GM12878 (cell line): ENCODE results near the gene SLC23A2. TPM values are rescaled to one million over a fixed set of nuclear protein-coding genes. Genes with fewer than 3 reads are reported as not detected.

Experiments used
- ATAC-seq: fragments of 200-7000 bp; cut with Tn5 transposase; 3 replicates; pipeline ENCODE4 v1.9.1; 2020; ENCODE audit warnings: mild to moderate bottlenecking, moderate library complexity
- BruUV-seq: library from RNA; stranded (reverse); fragments of 400-500 nt; replicated peaks from 2 replicates; lab custom pipeline; 2021; lab: Mats Ljungman, UMichigan
- CTCF ChIA-PET: fragments of 300-600 bp; sonication (Branson Sonifier 250); formaldehyde crosslinking; extraction: SDS; loops from one replicate; lab custom pipeline; 2021; ENCODE audit warnings: inconsistent platforms; lab: Yijun Ruan, JAX
- POLR2A ChIA-PET: fragments of 350-600 bp; formaldehyde crosslinking; extraction: SDS; loops from one replicate; lab custom pipeline; 2021; ENCODE audit warnings: inconsistent platforms; lab: Charles Lee
- RAD21 ChIA-PET: fragments of 300-600 bp; sonication (Branson Sonifier 250); formaldehyde crosslinking; loops from one replicate; lab custom pipeline; 2023; ENCODE audit warnings: antibody characterized with exemption; ENCODE audit not compliant: unreplicated experiment; lab: Charles Lee
- SMC1A ChIA-PET: fragments of 300-600 bp; sonication (Branson Sonifier 250); formaldehyde crosslinking; loops from one replicate; lab custom pipeline; 2023; ENCODE audit not compliant: unreplicated experiment, uncharacterized antibody; lab: Charles Lee
- DNase-seq: peaks from one replicate; pipeline ENCODE4 v3.0.0-alpha.2; 2011; ENCODE audit warnings: low read depth, low spot score
- FAIRE-seq: peaks from 3 replicates; lab custom pipeline; 2011; peaks lifted over from hg19 to GRCh38; lab: Jason Lieb, UNC
- H2AFZ ChIP-seq: 2 replicates; pipeline ENCODE4 v1.6.0; 2011; ENCODE audit warnings: low read depth, low read length, control low read depth; ENCODE audit not compliant: control insufficient read depth
- H3K27ac ChIP-seq: 2 replicates; pipeline ENCODE4 v1.5.1; 2011; ENCODE audit warnings: control low read depth; ENCODE audit not compliant: control insufficient read depth, insufficient read depth
- H3K27me3 ChIP-seq, 2 experiments: replicated peaks in 1 of 2; 2 replicates each; pipeline versions ENCODE4 v1.6.0 to v1.6.1; 2011; ENCODE audit warnings: low read length in 1 of 2; ENCODE audit not compliant: control insufficient read depth in 2 of 2, insufficient read depth in 2 of 2
- H3K36me3 ChIP-seq, 2 experiments: 2 replicates each; pipeline ENCODE4 v1.5.1; 2011; ENCODE audit warnings: low read length in 1 of 2; ENCODE audit not compliant: control insufficient read depth in 2 of 2, insufficient read depth in 2 of 2
- H3K4me1 ChIP-seq: 2 replicates; pipeline ENCODE4 v1.6.1; 2011; ENCODE audit warnings: mild to moderate bottlenecking, low read length, moderate library complexity, mixed read lengths; ENCODE audit not compliant: control insufficient read depth, insufficient read depth
- H3K4me2 ChIP-seq: 2 replicates; pipeline ENCODE4 v1.6.0; 2011; ENCODE audit warnings: control low read depth; ENCODE audit not compliant: control insufficient read depth, insufficient read depth
- H3K4me3 ChIP-seq: fragments of 200-600 bp; sonication (generic); 2 replicates; pipeline ENCODE4 v1.5.1; 2016
- H3K79me2 ChIP-seq: 2 replicates; pipeline ENCODE4 v1.6.0; 2011; ENCODE audit warnings: low read length; ENCODE audit not compliant: control insufficient read depth, insufficient read depth
- H3K9ac ChIP-seq: 2 replicates; pipeline ENCODE4 v1.8.0; 2011; ENCODE audit warnings: low read length, control low read depth, mixed read lengths; ENCODE audit not compliant: control insufficient read depth, insufficient read depth
- H3K9me3 ChIP-seq: replicated peaks from 3 replicates; pipeline ENCODE4 v1.5.1; 2011; ENCODE audit warnings: mild to moderate bottlenecking, low read length; ENCODE audit not compliant: control insufficient read depth, insufficient read depth
- H4K20me1 ChIP-seq: 2 replicates; pipeline ENCODE4 v1.6.0; 2011; ENCODE audit not compliant: control insufficient read depth, insufficient read depth
- GABPA ChIP-seq: IDR thresholded peaks from 2 replicates; pipeline ENCODE4 v1.6.1; 2014; ENCODE audit warnings: antibody characterized with exemption, low read depth, mild to moderate bottlenecking, inconsistent platforms
- MEF2A ChIP-seq: IDR thresholded peaks from 2 replicates; pipeline ENCODE4 v1.6.1; 2011; ENCODE audit warnings: low read depth, mild to moderate bottlenecking, low read length, moderate library complexity; ENCODE audit not compliant: insufficient read depth
- NBN ChIP-seq: fragments of 450-650 bp; IDR thresholded peaks from 2 replicates; pipeline ENCODE4 v1.6.1; 2016
- PAX5 ChIP-seq: IDR thresholded peaks from 2 replicates; pipeline ENCODE4 v1.6.1; 2011; ENCODE audit warnings: low read depth, low read length, borderline replicate concordance
- RUNX3 ChIP-seq: IDR thresholded peaks from 2 replicates; pipeline ENCODE4 v1.6.1; 2012; ENCODE audit warnings: low read length, inconsistent platforms
- TCF12 ChIP-seq: IDR thresholded peaks from 2 replicates; pipeline ENCODE4 v1.6.1; 2011; ENCODE audit warnings: low read depth, mild to moderate bottlenecking, low read length
- ZBTB4 ChIP-seq: fragments of 450-650 bp; formaldehyde crosslinking; IDR thresholded peaks from 2 replicates; pipeline ENCODE4 v1.4.0; 2022; ENCODE audit warnings: mild to moderate bottlenecking, moderate library complexity
- ZBTB40 ChIP-seq: fragments of 450-650 bp; IDR thresholded peaks from 2 replicates; pipeline ENCODE4 v1.6.1; 2016; ENCODE audit warnings: mild to moderate bottlenecking, moderate library complexity, borderline replicate concordance
- WGBS: methylation state at CpG from one replicate; pipeline ENCODE4 v1.1.6; 2016; ENCODE audit warnings: low lambda C conversion rate; ENCODE audit not compliant: insufficient replicate concordance, insufficient coverage; ENCODE audit errors: missing lambda C conversion rate; 5-methylcytosine and 5-hydroxymethylcytosine counted together
- in situ Hi-C: fragments of 300-500 bp; cut with MboI; formaldehyde crosslinking; loops from 9 replicates; pipeline ENCODE4 v1.14.3; 2018; ENCODE audit warnings: mixed read lengths
- intact Hi-C: fragments of 100-400 bp; cut with micrococcal nuclease; formaldehyde crosslinking; loops from one replicate; pipeline ENCODE4 v1.14.2; 2022; ENCODE audit not compliant: unreplicated experiment
- polyA plus RNA-seq, 11 experiments: library from polyadenylated mRNA; depleted of rRNA in 4 of 11; unstranded in 6 of 11; stranded (reverse) in 5 of 11; fragments of >200 nt; fragmentation: Nextera tagmentation in 4 of 11; fragmentation: Illumina TruSeq in 1 of 11; extraction: Ambion mirVana in 4 of 11; extraction: Trizol in 1 of 11; gene quantifications; 1 replicate in 1 of 11; 2 replicates in 10 of 11; pipeline versions ENCODE4 v1.2.1 to v1.2.3, GENCODE V29; 2011 to 2016; ENCODE audit warnings: inconsistent platforms in 2 of 11, missing spikeins in 2 of 11, low read depth in 1 of 11
- total RNA-seq, 4 experiments: library from RNA; depleted of rRNA in 3 of 4; stranded (reverse); fragments of >200 nt in 3 of 4; fragmentation: Illumina TruSeq in 1 of 4; extraction: Trizol in 1 of 4; gene quantifications; 2 replicates each; pipeline versions ENCODE4 v1.2.1 to v1.2.3, GENCODE V29; 2013 to 2021
- TF ChIP-seq, protein P1 (sequence below): IDR thresholded peaks from 2 replicates; pipeline ENCODE4 v1.6.1; 2012; ENCODE audit warnings: low read depth, low read length, improper control_type of control experiment

Gene SLC23A2
- total and polyA plus RNA-seq, 10 of the 15 experiments (the other 5 are each of a cell fraction or from before 2014, with no cell fraction given): 4.4 to 56.1 (median 35.5) TPM

- peaks cover 0 to 27% of the 10 kb centered on the region in 2 experiments; a peak in 3 of 4 replicates for H3K36me3 ChIP-seq
- WGBS: 92% methylated on average over 6 of the region's 6 CpGs
- H3K9ac ChIP-seq: no peak overlapping the region
- FAIRE-seq (no peak), DNase-seq (no peak), ATAC-seq (no peak)
- H4K20me1 ChIP-seq: no peaks in the 10 kb centered on the region; the same call in 1 of the 2 replicates
- H3K9me3 ChIP-seq: no peaks in the 10 kb centered on the region
- ChIA-PET SMC1A (no interaction called here), POLR2A (no interaction called here)
- H2AFZ ChIP-seq: no peak overlapping the region
- no peak overlapping the region for H3K4me2 ChIP-seq
- H3K79me2 ChIP-seq: no peaks in the 10 kb centered on the region
- no peak overlapping the region for H3K27ac ChIP-seq
- TF ChIP-seq, protein P1, sequence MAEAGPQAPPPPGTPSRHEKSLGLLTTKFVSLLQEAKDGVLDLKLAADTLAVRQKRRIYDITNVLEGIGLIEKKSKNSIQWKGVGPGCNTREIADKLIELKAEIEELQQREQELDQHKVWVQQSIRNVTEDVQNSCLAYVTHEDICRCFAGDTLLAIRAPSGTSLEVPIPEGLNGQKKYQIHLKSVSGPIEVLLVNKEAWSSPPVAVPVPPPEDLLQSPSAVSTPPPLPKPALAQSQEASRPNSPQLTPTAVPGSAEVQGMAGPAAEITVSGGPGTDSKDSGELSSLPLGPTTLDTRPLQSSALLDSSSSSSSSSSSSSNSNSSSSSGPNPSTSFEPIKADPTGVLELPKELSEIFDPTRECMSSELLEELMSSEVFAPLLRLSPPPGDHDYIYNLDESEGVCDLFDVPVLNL: no peak
- TF ChIP-seq RUNX3 (no peak), GABPA (no peak), NBN (no peak), PAX5 (no peak), MEF2A (no peak), ZBTB40 (no peak), TCF12 (no peak), ZBTB4 (CRISPR knock-in tag) (no peak)
- TF ChIP-seq, all 136 proteins: peak for 0
- in situ Hi-C loops: no loop called here
- intact Hi-C loops: no loop called here
- Histone ChIP-seq H3K4me1 (peaks cover 10% of the 10 kb centered on the region), H3K4me3 (no peak overlapping the region), H3K27me3 (no peaks in the 10 kb centered on the region)
- ChIA-PET CTCF (interaction anchor here (1.2 kb wide), 1 partner anchor 12 kb away, joined by 3 read pairs; no protein-coding TSS in a partner anchor), RAD21 (interaction anchor here (1.0 kb wide), 1 partner anchor 209 kb away, joined by 3 read pairs; no protein-coding TSS in a partner anchor)
- no TSS peak for BruUV-seq
Measured at GRCh38 chr20:4891997-4892396, 109.3 kb downstream of the SLC23A2 start.
